NK-92 (cell line): Measurements from ENCODE around the gene UNC79.

ENCODE experiments used
- DNase-seq: peaks from one replicate; lab custom pipeline; 2025; ENCODE audit not compliant: unreplicated experiment; lab: John Stamatoyannopoulos, UW

UNC79 gene

GRCh38 chr14:93745603-93746273, 315.0 kb downstream of the UNC79 start:
- no peak for DNase-seq

- DNase-seq: no peak
Measured at GRCh38 chr14:93747102-93747501, 316.4 kb downstream of the UNC79 start.

DNA sequence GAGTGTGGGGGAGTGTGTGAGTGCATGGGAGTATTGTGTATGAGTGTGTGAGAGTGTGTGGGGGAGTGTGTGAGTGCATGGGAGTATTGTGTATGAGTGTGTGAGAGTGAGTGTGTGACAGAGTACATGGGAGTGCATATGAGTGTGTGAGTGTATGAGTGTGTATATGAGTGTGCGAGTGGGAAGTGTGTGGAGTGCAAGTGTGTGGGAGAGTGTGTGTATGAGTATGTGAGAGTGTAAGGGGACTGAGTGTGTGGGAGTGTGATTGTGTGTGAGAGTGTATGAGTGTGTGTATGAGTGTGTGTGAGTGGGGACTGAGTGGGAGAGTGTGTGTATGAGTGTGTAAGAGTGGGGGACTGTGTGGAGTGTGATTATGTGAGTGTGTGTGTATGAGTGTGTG, 316.8 kb downstream of the UNC79 start:
- DNase-seq: no peak

- DNase-seq: no peak
Measured at GRCh38 chr14:93748208-93749075, 317.7 kb downstream of the UNC79 start.

DNA sequence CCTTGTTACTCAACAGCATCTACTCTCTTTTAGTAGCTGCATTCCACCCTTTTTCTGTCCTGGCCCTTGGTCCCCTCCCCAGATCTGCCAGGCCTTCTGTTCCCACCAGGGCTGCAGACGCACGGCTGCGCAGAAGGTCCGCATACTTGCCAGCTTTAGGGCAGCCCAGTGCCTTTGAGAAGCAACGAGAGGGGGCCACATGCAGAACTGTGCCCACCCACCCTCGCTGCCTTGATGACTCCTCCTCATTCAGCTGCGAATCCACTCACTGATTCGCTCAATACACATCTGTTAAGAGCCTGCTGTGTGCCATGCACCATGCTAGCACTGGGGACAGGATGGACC, 318.3 kb downstream of the UNC79 start:
- DNase-seq: no peak

- no peak for DNase-seq
Measured at GRCh38 chr14:93751946-93752655, 321.4 kb downstream of the UNC79 start.

- DNase-seq: no peak
Measured at GRCh38 chr14:93752980-93753561, 322.3 kb downstream of the UNC79 start.

GRCh38 chr14:93753647-93754046, 322.9 kb downstream of the UNC79 start:
- no peak for DNase-seq

DNA sequence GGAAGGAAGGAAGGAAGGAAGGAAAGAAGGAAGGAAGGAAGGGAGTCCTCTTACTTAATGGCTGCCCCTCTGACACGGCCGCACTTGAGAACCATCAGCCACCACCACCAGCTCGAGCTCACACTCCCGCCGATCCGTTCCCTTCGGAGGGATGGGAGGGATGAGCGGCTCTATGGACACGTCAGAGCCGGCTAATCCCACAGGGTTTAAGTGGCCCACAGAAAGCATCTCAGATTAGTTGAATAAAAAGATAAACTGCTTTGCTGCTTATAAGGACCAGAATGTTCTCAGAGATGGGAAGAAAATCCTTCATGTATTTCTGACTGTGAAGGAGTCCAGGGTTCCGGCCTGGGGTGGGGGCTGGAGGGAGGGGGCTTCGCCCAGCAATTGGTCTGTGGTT, 326.5 kb downstream of the UNC79 start:
- DNase-seq: no peak
